Stimulated activated CD4-positive, alpha-beta T cell treated with anti-CD3 and anti-CD28 coated beads, Interleukin-4, amount 100 ng/mL, for 48 hours (primary cell): ENCODE measurements around the gene GAS2L2.
"Not testable (repeated sequence)": the region's sequence is repeated elsewhere in the genome, so short reads cannot be mapped to it uniquely, and the experiment has no call there.

ENCODE experiments used
- DNase-seq, 2 donors: peaks; one replicate each; pipeline ENCODE4 v3.0.0-alpha.2; 2020; ENCODE audit warnings: low read depth in 2 of 2

The GAS2L2 gene

GRCh38 chr17:35773679-35774425 lies 20.8 kb upstream of the GAS2L2 start:
- DNase-seq = no peak

- no peak for DNase-seq
Observed at GRCh38 chr17:35773129-35773528, 20.1 kb upstream of the GAS2L2 start.

GRCh38 chr17:35769895-35770486 lies 17.0 kb upstream of the GAS2L2 start:
- no peak for DNase-seq

GRCh38 chr17:35768797-35769196 lies 15.8 kb upstream of the GAS2L2 start:
- no peak for DNase-seq

- DNase-seq = no peak
Observed at GRCh38 chr17:35766903-35767510, 14.0 kb upstream of the GAS2L2 start.

GRCh38 chr17:35766489-35766877 lies 13.4 kb upstream of the GAS2L2 start:
- DNase-seq = no peak

- no peak for DNase-seq
Observed at GRCh38 chr17:35765756-35766488, 12.9 kb upstream of the GAS2L2 start.

GRCh38 chr17:35765086-35765710 lies 12.2 kb upstream of the GAS2L2 start:
- DNase-seq = no peak

GRCh38 chr17:35764123-35764991 lies 11.3 kb upstream of the GAS2L2 start:
- DNase-seq = peak; percentile 84 to 86

GRCh38 chr17:35763767-35764122 lies 10.7 kb upstream of the GAS2L2 start:
- DNase-seq = no peak

GRCh38 chr17:35761601-35762000 lies 8.6 kb upstream of the GAS2L2 start:
- no peak for DNase-seq

GRCh38 chr17:35760587-35760986 lies 7.5 kb upstream of the GAS2L2 start, which contains the start of gene C17orf50:
TSS of gene C17orf50 (plus strand) at chr17:35760887. CDS start at chr17:35760942, 55 bp downstream.
- no peak for DNase-seq

- DNase-seq = no peak
Observed at GRCh38 chr17:35757243-35757642, 4.2 kb upstream of the GAS2L2 start.

GRCh38 chr17:35752471-35752870 lies 568 bp downstream of the GAS2L2 start:
- no peak for DNase-seq

- DNase-seq = not testable (repeated sequence)
Observed at GRCh38 chr17:35751541-35751940, 1.5 kb downstream of the GAS2L2 start.

GRCh38 chr17:35750526-35751395 lies 2.3 kb downstream of the GAS2L2 start:
- DNase-seq = no peak

GRCh38 chr17:35749560-35750412 lies 3.3 kb downstream of the GAS2L2 start:
- DNase-seq = no peak

GRCh38 chr17:35748979-35749378 lies 4.1 kb downstream of the GAS2L2 start:
- no peak for DNase-seq

GRCh38 chr17:35748341-35748841 lies 4.6 kb downstream of the GAS2L2 start:
- no peak for DNase-seq
